Subcutaneous adipose tissue (tissue), 4 donors: Measurements from ENCODE around the gene DUSP22. TPM values are rescaled to one million over a fixed set of nuclear protein-coding genes. Genes with fewer than 3 reads are reported as not detected.

Experiments
- total RNA-seq, 4 donors: library from RNA; depleted of rRNA; stranded (reverse); fragments of >200 nt; gene quantifications; one replicate each; pipeline ENCODE4 v1.1.0, GENCODE V29; 2016
- TF ChIP-seq, protein P1 (sequence below): fragments of 450-650 bp; IDR thresholded peaks from one replicate; pipeline ENCODE4 v1.5.1; 2016; ENCODE audit warnings: low read depth, mild to moderate bottlenecking, control low read depth, antibody characterized with exemption, moderate library complexity

Gene DUSP22
- total RNA-seq, 4 donors from 2014 or later = 54.0 to 88.9 (median 64.9) TPM

- TF ChIP-seq, protein P1, sequence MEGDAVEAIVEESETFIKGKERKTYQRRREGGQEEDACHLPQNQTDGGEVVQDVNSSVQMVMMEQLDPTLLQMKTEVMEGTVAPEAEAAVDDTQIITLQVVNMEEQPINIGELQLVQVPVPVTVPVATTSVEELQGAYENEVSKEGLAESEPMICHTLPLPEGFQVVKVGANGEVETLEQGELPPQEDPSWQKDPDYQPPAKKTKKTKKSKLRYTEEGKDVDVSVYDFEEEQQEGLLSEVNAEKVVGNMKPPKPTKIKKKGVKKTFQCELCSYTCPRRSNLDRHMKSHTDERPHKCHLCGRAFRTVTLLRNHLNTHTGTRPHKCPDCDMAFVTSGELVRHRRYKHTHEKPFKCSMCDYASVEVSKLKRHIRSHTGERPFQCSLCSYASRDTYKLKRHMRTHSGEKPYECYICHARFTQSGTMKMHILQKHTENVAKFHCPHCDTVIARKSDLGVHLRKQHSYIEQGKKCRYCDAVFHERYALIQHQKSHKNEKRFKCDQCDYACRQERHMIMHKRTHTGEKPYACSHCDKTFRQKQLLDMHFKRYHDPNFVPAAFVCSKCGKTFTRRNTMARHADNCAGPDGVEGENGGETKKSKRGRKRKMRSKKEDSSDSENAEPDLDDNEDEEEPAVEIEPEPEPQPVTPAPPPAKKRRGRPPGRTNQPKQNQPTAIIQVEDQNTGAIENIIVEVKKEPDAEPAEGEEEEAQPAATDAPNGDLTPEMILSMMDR = no peak
Measured at GRCh38 chr6:385614-386013, 93.3 kb downstream of the DUSP22 start.

GRCh38 chr6:386688-387266, 94.5 kb downstream of the DUSP22 start:
- TF ChIP-seq, protein P1 = no peak

DNA sequence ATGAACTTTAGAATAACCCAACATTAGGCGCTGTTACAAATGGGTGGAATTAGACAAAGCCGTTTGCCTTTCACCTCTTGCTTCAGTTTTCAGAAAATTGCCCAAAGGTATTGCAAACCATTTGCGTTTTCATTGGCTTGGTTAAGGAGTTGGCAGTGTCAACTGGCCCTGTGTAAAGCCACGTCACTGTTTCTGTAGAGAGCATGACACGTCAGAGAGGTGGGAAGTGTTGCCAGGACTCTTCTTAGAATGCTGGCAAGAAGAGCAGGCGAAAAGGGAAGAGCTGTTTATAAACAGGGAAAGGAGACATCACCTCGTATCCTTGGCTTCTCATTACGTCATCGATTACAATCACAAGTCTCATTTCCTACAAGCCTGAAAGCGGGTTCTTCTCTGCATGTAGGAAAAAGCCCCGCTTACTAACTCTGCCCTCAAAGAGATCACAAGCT, 95.0 kb downstream of the DUSP22 start:
- TF ChIP-seq, protein P1 = no peak

DNA sequence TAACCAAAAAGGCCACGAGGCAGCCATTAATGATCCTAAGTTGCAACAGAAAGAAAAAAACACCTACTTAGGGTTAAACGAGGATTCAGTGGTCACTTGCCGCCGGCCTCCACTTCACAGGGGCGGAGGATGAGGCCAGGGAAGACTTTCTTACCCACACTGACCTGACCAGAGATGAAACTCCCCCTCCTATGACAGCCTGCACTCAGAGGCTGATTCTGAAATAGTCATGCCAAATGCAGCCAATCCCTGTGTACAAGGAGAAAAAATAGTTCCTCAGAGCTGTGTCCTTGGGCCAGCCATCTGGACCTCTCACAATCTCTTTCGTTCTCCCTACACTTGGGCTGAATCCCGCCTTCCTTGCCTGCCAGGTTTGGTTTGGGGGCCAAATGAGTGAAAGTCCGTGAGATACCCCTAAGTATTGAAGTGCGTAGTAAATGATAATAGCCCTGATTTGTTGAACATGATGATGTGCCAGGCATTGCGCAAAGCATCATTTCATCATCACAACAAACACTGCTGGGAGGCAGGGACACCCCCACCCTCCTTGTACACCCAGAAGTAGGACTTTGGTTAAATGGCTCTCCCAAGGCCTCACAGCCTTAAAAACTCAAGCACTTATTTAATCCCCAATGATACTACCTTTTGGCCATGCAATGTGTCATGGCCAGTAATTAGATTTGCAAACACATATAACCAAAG, 96.1 kb downstream of the DUSP22 start:
- TF ChIP-seq, protein P1 = no peak

DNA sequence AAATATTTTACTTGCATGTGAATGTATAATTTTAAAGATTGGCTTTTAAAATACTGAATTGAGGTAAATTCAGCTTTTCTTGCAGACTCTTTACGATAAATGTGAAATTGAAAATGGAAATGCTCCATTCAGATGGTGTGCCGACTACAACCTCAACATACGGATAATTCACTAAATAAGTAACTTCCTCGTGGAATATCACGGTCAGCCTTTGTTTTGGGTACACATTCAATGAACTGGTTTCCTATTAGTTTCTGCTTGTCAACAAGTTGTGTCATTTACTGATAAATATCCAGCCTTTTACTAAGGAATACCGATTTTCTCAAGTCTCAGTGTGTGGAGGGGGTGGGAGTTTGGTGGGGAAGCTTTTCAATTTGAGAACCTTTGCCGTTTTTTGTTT, 96.9 kb downstream of the DUSP22 start:
- TF ChIP-seq, protein P1 = no peak

DNA sequence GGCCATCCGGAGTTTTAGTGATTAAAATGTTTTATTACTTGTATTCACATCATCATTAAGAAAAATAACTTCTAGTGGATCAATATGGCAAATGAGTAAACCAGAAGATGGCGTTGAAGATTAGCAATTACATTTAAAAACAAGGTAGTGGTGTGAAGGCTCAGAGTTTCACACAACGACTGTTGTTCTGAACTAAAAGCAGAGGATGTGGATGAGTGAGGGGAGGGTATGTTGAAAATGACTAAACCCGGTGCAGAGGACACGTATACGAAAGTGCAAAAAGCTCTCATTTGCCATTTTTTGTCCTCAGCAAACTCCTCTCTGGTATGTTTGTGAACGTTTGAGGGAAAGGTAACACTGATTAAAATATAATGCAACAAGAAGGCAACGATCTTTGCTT, 97.3 kb downstream of the DUSP22 start:
- TF ChIP-seq, protein P1 = no peak

DNA sequence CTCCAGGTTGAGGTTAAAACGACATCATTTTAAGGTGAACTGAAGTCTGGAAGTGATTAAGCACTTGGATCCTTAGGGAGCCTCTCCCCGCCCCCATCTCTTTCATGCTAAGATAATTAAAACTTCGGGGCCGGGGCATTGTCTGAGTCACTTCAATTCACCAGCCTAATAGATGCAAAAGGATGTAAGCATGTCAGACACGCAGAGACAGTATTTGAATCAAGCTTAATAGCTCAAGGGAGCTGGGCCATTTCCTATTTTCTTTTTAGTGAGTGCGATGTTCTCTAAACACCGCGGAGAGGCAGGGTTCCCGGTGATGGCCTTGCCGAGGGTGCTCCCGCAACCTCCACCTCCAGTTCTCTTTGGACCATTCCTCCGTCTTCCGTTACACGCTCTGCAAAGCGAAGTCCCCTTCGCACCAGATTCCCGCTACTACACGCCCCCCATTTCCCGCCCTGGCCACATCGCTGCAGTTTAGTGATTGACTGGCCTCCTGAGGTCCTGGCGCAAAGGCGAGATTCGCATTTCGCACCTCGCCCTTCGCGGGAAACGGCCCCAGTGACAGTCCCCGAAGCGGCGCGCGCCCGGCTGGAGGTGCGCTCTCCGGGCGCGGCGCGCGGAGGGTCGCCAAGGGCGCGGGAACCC, 98.7 kb downstream of the DUSP22 start:
- TF ChIP-seq, protein P1 = no peak
